NCI-H2196 (cell line): ENCODE results near the gene HSD11B1.

ENCODE experiments used
- DNase-seq: peaks from one replicate; lab custom pipeline; 2025; ENCODE audit not compliant: unreplicated experiment; lab: John Stamatoyannopoulos, UW

Gene HSD11B1

DNA sequence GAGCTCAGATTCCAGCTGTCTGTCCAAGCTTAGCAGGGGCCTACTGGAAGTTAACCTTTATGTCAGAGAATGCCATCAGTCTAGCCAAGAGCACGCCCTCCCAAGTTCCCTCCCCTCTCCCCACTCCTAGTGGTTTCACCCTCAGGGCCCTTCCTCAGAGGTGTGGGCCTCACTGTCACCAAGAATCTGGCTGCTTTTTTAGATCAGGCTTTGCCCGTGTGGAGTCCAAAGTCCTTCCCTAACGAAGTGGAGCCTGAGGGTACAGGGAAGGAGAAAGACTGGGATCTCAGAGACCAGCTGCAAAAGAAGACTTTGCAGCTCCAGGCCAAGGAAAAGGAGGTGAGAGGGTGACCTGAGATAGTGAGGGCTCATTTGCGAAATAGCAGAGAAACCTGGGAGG, 75.6 kb downstream of the HSD11B1 start:
- DNase-seq, result no peak

DNA sequence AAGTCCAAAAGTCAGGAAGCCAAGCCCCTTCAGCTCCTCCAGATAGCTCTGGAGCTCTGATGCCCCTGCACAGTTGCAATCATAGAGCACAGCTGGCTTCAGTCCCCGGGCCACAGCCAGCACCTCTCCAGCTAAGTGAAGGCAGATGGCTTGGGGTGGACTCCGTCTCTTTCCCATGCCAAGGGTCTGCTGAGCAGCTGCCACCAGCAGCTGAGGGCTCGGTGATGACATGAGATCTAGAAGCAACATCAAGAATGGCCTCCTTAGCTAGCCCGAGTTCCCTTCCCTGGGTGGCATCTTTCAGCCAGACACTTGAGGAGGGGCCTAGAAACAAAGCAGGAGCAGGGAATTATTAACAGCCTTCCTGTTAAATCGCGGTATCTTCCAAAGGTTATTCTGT, 78.7 kb downstream of the HSD11B1 start:
- no peak for DNase-seq
